ENCODE measurements around the gene ACOX3. TPM values are rescaled to one million over a fixed set of nuclear protein-coding genes. Genes with fewer than 3 reads are reported as not detected.

The ACOX3 gene
- total RNA-seq, 2 experiments from 2014 or later, result 12.7 to 16.8 TPM

GRCh38 chr4:8379281-8379680 lies 61.2 kb downstream of the ACOX3 start:
- H3K4me1 ChIP-seq (ENCODE audit: insufficient read depth, low read length, poor library complexity, severe bottlenecking), result no peaks in the 10 kb centered on the region
- no peak for TF ChIP-seq CTCF (conservative IDR thresholded peaks at IDR 0.05; ENCODE audit: low read length)
- no peak for TF ChIP-seq EZH2phosphoT487 (IDR thresholded peaks at IDR 0.05; ENCODE audit: borderline replicate concordance, low read depth, low read length)
- H3K9me2 ChIP-seq (ENCODE audit: insufficient read depth, low read length), result no peaks in the 10 kb centered on the region
- H3K4me3 ChIP-seq (ENCODE audit: low read depth, low read length, poor library complexity, severe bottlenecking), result no peak overlapping the region
- no peak overlapping the region for H3K27ac ChIP-seq (ENCODE audit: low read depth, low read length, poor library complexity, severe bottlenecking)
- no TSS peak for BruUV-seq (replicated peaks)
- no peak overlapping the region for H2AFZ ChIP-seq (ENCODE audit: low read length)
- no peaks in the 10 kb centered on the region for H3K9me3 ChIP-seq (ENCODE audit: low read length)
- no peak for DNase-seq (ENCODE audit: low spot score)
- intact Hi-C loops (cut with micrococcal nuclease; ENCODE audit: unreplicated experiment), result no loop called here
- ChIA-PET POLR2A (no interaction called here), CTCF (ENCODE audit: unreplicated experiment) (no interaction called here)
- no peak overlapping the region for H3K4me2 ChIP-seq (ENCODE audit: low read length)
- no peaks in the 10 kb centered on the region for H4K20me1 ChIP-seq (ENCODE audit: insufficient read depth, low read length)
- H3K79me2 ChIP-seq (ENCODE audit: insufficient read depth, low read depth, low read length), result no peaks in the 10 kb centered on the region
- no peaks in the 10 kb centered on the region for H3K36me3 ChIP-seq (ENCODE audit: insufficient read depth, low read length)

- TF ChIP-seq EZH2phosphoT487 (IDR thresholded peaks at IDR 0.05; ENCODE audit: borderline replicate concordance, low read depth, low read length) (no peak), CTCF (conservative IDR thresholded peaks at IDR 0.05; ENCODE audit: low read length) (no peak)
- no peaks in the 10 kb centered on the region for H3K36me3 ChIP-seq (ENCODE audit: insufficient read depth, low read length)
- H3K9me3 ChIP-seq (ENCODE audit: low read length), result no peaks in the 10 kb centered on the region
- no peak overlapping the region for H2AFZ ChIP-seq (ENCODE audit: low read length)
- H3K4me1 ChIP-seq (ENCODE audit: insufficient read depth, low read length, poor library complexity, severe bottlenecking), result no peaks in the 10 kb centered on the region
- H3K27ac ChIP-seq (ENCODE audit: low read depth, low read length, poor library complexity, severe bottlenecking), result no peak overlapping the region
- ChIA-PET CTCF (ENCODE audit: unreplicated experiment) (no interaction called here), POLR2A (interaction anchor here (0.6 kb wide), 1 partner anchor 604 kb away, joined by 7 read pairs; no protein-coding TSS in a partner anchor)
- no TSS peak for BruUV-seq (replicated peaks)
- no peak for DNase-seq (ENCODE audit: low spot score)
- no peak overlapping the region for H3K4me3 ChIP-seq (ENCODE audit: low read depth, low read length, poor library complexity, severe bottlenecking)
- no peaks in the 10 kb centered on the region for H3K9me2 ChIP-seq (ENCODE audit: insufficient read depth, low read length)
- H3K4me2 ChIP-seq (ENCODE audit: low read length), result no peak overlapping the region
- H3K79me2 ChIP-seq (ENCODE audit: insufficient read depth, low read depth, low read length), result no peaks in the 10 kb centered on the region
- intact Hi-C loops (cut with micrococcal nuclease; ENCODE audit: unreplicated experiment), result no loop called here
- no peaks in the 10 kb centered on the region for H4K20me1 ChIP-seq (ENCODE audit: insufficient read depth, low read length)
These were observed 61.7 kb downstream of the ACOX3 start for GRCh38 chr4:8378776-8379175.

GRCh38 chr4:8378101-8378724 lies 62.3 kb downstream of the ACOX3 start:
- Histone ChIP-seq H3K36me3 (ENCODE audit: insufficient read depth, low read length) (no peaks in the 10 kb centered on the region), H3K79me2 (ENCODE audit: insufficient read depth, low read depth, low read length) (no peaks in the 10 kb centered on the region), H3K27ac (ENCODE audit: low read depth, low read length, poor library complexity, severe bottlenecking) (no peak overlapping the region), H3K9me2 (ENCODE audit: insufficient read depth, low read length) (no peaks in the 10 kb centered on the region), H3K9me3 (ENCODE audit: low read length) (no peaks in the 10 kb centered on the region), H2AFZ (ENCODE audit: low read length) (no peak overlapping the region), H4K20me1 (ENCODE audit: insufficient read depth, low read length) (no peaks in the 10 kb centered on the region), H3K4me1 (ENCODE audit: insufficient read depth, low read length, poor library complexity, severe bottlenecking) (no peaks in the 10 kb centered on the region), H3K4me2 (ENCODE audit: low read length) (no peak overlapping the region), H3K4me3 (ENCODE audit: low read depth, low read length, poor library complexity, severe bottlenecking) (no peak overlapping the region)
- no TSS peak for BruUV-seq (replicated peaks)
- ChIA-PET CTCF (ENCODE audit: unreplicated experiment) (no interaction called here), POLR2A (interaction anchor here (0.6 kb wide), 1 partner anchor 605 kb away, joined by 7 read pairs; no protein-coding TSS in a partner anchor)
- intact Hi-C loops (cut with micrococcal nuclease; ENCODE audit: unreplicated experiment), result no loop called here
- no peak for TF ChIP-seq EZH2phosphoT487 (IDR thresholded peaks at IDR 0.05; ENCODE audit: borderline replicate concordance, low read depth, low read length)
- no peak for TF ChIP-seq CTCF (conservative IDR thresholded peaks at IDR 0.05; ENCODE audit: low read length)
- no peak for DNase-seq (ENCODE audit: low spot score)

Measured in OCI-LY7 (cell line).